ENCODE data around the gene DGKI. TPM values are rescaled to one million over a fixed set of nuclear protein-coding genes. Genes with fewer than 3 reads are reported as not detected.
"Not testable (repeated sequence)": the region's sequence is repeated elsewhere in the genome, so short reads cannot be mapped to it uniquely, and the experiment has no call there.

Gene DGKI
- total RNA-seq, 1 experiment from 2014 or later = 21.6 TPM

- DNase-seq (ENCODE audit: low read depth) = no peak
These were observed 365.9 kb downstream of the DGKI start for GRCh38 chr7:137480824-137481365.

- DNase-seq (ENCODE audit: low read depth) = no peak
These were observed 366.4 kb downstream of the DGKI start for GRCh38 chr7:137480401-137480800.

DNA sequence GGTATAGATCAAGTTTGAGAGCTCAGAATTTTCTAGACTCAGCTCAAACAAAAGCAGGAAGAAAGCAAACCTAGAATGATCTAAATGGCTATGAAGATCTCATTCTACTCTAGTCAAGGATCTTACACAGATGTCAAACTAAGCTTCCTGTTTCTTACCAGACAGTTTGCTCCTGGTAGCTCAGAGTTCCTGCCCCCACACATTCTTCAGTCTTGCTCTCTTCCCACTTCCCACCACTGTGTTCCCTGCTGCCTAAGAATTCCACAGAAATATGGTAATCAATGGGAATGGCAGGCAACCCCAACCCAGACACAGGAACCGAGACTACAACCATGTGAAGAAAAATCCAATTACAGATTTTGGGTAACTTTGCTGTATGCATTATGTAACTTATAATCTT is 369.8 kb downstream of the DGKI start:
- peak; percentile 39 for DNase-seq (ENCODE audit: low read depth)

DNA sequence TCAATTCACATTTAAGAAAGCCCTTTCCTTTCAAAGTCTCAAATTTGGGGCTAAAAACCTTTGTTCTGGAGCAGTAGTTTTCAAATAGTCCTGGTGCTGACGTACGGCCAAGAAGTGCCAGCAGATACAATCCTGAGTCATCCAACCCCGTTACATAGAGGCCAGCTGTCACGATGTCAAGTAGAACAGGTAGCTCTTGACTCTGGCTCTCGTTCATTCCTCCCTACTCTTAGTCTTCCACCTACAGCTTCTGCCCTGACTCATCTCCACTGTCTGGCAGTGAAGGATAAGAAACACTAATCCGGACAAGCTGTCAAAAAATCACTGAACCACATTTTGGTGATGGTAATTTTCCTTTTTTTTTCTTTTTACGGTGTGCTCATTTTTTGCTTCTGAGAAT is 370.8 kb downstream of the DGKI start:
- no peak for DNase-seq (ENCODE audit: low read depth)

DNA sequence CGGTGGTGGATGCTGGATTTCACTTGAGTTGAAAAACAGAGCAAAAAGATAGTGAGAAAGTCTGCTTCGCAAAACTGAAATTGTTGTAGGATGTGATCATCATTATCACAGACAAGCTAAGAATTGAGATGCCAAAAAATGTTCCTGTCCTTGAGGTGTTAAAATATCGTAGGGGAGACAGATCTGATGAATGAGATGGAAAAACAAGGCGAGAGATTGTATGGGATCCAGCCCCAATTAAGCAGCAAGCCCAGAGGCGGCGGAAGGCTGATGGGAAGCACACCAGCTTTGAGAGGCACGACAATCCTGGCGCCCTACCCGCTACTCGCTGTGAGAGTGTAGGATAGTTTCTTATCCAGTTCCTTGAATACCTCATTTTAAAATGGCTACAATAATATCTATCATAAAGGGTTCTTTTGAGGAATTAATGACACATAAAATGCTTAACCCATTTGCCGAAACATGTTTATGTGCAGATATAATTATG is 372.2 kb downstream of the DGKI start:
- DNase-seq (ENCODE audit: low read depth) = no peak

- DNase-seq (ENCODE audit: low read depth) = no peak
These were observed 375.6 kb downstream of the DGKI start for GRCh38 chr7:137471128-137471527.

GRCh38 chr7:137469858-137470257 is 376.9 kb downstream of the DGKI start:
- no peak for DNase-seq (ENCODE audit: low read depth)

GRCh38 chr7:137469191-137469811 is 377.5 kb downstream of the DGKI start:
- no peak for DNase-seq (ENCODE audit: low read depth)

DNA sequence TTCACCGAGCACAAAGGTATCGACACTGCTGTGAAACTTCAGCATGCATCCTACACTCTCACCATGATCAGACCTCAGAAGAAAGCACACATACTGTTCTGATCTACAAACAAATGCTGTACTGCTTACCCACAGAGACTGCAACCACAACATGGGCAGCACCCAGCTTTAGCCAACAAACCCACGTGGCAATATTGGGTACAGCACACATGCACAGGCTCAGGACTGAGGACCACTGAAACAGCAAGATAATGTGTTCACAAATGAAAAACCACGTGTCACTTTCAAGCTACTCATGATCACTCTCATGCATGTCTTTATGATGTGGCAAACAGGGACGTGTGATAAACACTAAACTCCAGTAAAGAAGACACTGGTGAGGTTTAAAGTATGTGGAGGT is 383.9 kb downstream of the DGKI start:
- no peak for DNase-seq (ENCODE audit: low read depth)

GRCh38 chr7:137462074-137462715 is 384.6 kb downstream of the DGKI start:
- peak; percentile 39 for DNase-seq (ENCODE audit: low read depth)

DNA sequence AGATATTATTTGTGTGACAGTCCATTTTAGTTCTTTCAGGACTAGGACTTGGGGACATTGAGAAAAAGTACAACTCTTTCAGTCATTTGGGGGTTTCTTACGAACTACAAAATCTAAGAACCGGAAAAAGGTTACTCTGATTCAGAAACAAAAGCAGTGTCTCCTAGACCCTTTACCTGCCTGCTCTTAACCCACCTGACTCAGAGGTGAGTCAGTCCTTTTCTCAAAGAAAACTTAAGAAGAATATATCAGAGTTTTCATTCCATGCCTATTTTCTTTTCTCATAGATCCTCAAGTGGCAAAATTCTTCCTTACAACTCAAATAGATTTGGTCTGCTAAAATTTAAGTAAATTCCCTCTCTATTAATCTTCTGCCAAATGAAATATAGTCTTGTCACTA is 388.4 kb downstream of the DGKI start:
- no peak for DNase-seq (ENCODE audit: low read depth)

DNA sequence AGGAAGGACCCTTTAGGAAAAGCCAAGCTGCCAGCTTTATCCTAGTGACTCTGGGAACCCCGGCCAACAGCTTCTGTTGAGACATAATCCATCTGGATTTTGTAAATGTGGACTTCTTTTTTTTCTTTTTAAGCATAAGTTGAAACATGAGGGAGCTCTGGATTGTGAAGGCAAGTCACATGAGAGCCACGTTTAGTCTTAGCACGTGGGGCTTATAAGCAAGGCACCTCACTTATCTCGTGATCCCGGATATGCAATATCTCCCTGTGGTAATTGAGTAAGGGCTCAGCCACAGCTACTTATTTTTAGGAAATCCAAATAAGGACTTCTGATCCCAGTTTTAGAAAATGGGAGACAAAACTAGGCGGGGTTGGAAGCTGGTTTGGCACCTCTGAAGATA is 392.0 kb downstream of the DGKI start:
- DNase-seq (ENCODE audit: low read depth) = no peak

DNA sequence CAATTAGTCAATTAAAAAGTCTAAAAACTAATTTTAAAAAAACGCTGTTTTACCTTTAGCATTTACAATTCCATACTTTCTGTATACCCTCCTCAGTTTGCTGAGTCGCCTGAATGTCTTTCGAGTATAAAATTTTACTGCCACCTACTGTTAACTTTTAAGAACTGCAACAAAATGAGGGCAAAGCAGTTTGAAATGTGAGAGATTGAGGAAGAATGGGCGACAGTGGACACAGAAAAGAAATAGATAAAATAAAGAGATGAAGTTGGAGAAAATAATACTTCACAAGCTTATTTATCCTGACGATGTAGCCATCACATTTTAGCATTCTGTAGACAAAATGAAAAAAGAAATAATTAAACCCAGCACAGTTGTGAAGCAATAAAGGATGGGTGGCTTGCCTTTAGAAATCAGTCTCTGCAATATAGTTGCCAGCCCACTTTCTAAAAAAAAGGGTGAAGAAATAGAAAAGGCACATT is 392.5 kb downstream of the DGKI start:
- DNase-seq (ENCODE audit: low read depth) = peak; percentile 47

DNA sequence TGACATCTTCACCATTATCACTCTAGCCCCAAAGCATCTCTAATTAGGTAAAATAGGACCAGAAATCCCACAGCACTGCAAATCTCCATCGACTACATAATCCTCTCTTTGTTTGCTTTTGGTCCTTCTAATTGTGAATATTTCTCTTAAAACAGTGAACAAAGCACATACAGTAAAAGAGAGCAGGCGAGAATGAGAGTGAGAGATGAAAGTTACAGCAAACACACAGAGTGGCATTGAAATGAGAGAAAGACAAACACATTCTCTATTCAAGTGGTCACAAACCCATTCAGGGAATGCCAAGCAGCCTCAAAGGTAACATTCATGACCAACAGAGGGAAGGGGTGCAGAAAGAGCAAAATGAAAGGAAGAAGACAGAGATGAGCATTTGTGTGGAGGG is 393.4 kb downstream of the DGKI start:
- DNase-seq (ENCODE audit: low read depth) = no peak

GRCh38 chr7:137449016-137449415 is 397.8 kb downstream of the DGKI start:
- no peak for DNase-seq (ENCODE audit: low read depth)

DNA sequence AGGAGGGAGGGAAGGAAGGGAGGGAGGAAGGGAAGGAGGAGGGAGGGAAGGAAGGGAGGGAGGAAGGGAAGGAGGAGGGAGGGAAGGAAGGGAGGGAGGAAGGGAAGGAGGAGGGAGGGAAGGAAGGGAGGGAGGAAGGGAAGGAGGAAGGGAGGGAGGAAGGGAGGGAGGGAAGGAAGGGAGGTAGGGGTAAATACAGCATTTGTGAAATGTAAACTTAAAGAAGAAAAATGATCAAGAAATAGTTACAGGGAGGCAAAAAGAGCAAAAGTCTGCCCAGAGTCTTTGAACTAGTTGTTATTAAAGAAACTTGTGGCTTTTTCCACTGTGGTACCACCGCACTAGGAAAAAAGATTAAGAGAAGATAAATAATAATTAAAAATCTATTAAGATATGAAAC is 398.2 kb downstream of the DGKI start:
- DNase-seq (ENCODE audit: low read depth) = not testable (repeated sequence)

- no peak for DNase-seq (ENCODE audit: low read depth)
These were observed 400.7 kb downstream of the DGKI start for GRCh38 chr7:137446025-137446424.

DNA sequence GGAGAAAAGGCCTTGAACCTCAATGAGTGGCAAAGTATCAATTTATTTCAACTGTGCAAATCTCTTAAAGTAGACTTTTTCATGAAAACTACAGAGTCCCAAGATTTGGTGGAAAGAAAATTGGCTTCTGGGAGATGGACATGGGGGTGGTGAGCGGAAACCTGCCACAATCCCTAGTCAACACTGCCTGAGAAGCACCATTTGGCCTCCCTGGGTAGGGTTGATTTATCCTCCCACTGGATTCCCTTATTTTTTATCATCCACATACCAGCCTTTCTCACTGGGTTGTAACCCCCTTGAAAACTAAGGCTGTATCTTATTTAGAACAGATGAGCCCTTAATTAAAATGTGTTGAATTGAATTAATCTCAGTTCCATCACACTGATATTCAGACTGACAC is 401.5 kb downstream of the DGKI start:
- no peak for DNase-seq (ENCODE audit: low read depth)

- DNase-seq (ENCODE audit: low read depth) = peak; percentile 82
These were observed 403.2 kb downstream of the DGKI start for GRCh38 chr7:137443616-137444015.

GRCh38 chr7:137441451-137441850 is 405.3 kb downstream of the DGKI start:
- no peak for DNase-seq (ENCODE audit: low read depth)

DNA sequence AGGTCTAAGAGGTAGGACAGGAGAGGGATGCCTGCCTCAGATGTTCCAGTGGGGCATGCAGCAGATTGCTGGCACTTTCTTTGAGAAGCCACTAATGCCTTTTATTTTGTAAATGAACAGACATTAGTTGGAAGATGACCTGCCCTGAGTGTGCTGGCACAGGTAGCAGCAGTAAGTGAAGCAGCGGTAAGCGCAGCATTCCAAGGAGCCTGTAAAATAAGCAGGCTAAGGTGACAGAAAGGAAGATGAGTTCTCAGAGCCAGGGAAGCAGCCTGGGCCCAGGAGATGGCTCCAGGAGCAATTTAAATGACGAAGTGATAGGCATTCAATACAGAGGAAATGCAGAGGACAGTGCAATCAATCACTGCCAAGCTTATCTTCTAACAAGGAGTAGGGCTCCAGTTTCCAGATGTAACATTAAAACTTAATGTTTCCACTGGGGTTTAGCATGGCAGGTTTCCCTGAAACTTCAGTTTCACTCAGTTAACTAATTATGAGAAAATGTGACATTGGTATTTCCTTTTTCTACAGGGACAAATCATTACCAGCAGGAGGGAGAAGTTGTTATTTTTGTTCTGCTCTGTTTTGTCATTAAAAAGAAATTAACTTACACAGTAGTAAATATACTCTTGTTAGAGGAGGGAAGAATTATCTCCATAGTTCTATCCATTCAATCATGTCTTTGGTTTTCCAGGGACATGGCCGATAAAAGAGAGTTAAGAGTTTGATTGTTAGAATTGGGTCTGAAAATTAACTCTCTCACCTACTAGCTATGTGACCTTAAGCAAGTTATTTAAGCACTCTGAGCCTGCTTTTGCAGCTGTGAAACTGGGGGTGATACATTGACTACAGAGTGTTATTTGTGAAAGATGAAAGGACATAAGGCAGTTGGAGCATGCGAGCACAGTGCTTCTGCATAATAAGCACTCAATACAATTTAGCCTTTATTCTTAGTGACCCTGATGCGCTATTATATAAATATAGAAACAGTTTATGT is 406.6 kb downstream of the DGKI start:
- no peak for DNase-seq (ENCODE audit: low read depth)

DNA sequence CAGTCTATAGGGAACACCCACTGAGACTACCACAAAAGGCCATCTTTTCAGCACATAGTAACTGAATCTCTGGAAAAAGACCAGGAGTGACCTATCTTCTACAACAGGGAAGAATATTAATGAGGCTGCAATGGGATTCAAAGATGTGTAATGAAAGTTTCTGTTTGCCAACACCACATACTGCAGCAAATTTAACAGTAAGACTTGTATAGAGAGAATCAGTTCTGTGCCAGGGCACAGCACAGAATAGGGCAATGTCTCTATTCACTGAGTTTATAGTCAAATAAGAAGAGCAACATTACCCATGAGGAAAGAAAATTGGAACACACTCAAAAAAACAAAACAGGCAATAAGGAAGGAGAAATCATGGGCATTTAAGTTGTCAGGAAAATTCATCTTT is 411.8 kb downstream of the DGKI start:
- DNase-seq (ENCODE audit: low read depth) = no peak

All from HT1080 (cell line).